Activated CD4-positive, alpha-beta memory T cell treated with anti-CD3 and anti-CD28 coated beads, Interleukin-2, amount 10 ng/mL, durations not matched to agents 7 days and 5 days (primary cell): ENCODE measurements around the gene FOXP4. TPM values are rescaled to one million over a fixed set of nuclear protein-coding genes. Genes with fewer than 3 reads are reported as not detected.

Experiments used
- CTCF ChIA-PET: fragments of 350-600 bp; sonication (Branson Sonifier 250); formaldehyde crosslinking; loops from one replicate; lab custom pipeline; 2021; ENCODE audit warnings: antibody characterized with exemption, inconsistent platforms; lab: Charles Lee
- POLR2A ChIA-PET: fragments of 350-600 bp; sonication (Branson Sonifier 250); formaldehyde crosslinking; loops from one replicate; lab custom pipeline; 2021; ENCODE audit warnings: antibody characterized with exemption; lab: Charles Lee
- DNase-seq: peaks from one replicate; pipeline ENCODE4 v3.0.0-alpha.2; 2020
- H3K27ac Mint-ChIP-seq: one replicate; pipeline ENCODE4 v1.8.0; 2021; ENCODE audit warnings: mild to moderate bottlenecking, mixed read lengths
- H3K27me3 Mint-ChIP-seq: one replicate; pipeline ENCODE4 v1.8.0; 2021; ENCODE audit warnings: mixed read lengths
- H3K36me3 Mint-ChIP-seq: one replicate; pipeline ENCODE4 v1.8.0; 2021; ENCODE audit warnings: low read depth, mixed read lengths
- H3K4me1 Mint-ChIP-seq: one replicate; pipeline ENCODE4 v1.8.0; 2021; ENCODE audit warnings: mixed read lengths
- H3K4me3 Mint-ChIP-seq: one replicate; pipeline ENCODE4 v1.8.0; 2021; ENCODE audit warnings: mild to moderate bottlenecking, mixed read lengths
- H3K9me3 Mint-ChIP-seq: one replicate; pipeline ENCODE4 v1.8.0; 2021; ENCODE audit warnings: mixed read lengths
- total RNA-seq, 2 experiments: library from RNA; stranded (reverse); gene quantifications; one replicate each; pipeline ENCODE4 v1.2.3, GENCODE V29; 2021

The FOXP4 gene
- total RNA-seq, 2 experiments from 2014 or later: 7.9 to 8.5 TPM

GRCh38 chr6:41642090-41642959 lies 96.1 kb downstream of the FOXP4 start:
- no peaks in the 10 kb centered on the region for H3K9me3 Mint-ChIP-seq
- CTCF ChIA-PET: no interaction called here
- DNase-seq: no peak
- POLR2A ChIA-PET: no interaction called here
- peaks cover 55% of the 10 kb centered on the region for H3K27me3 Mint-ChIP-seq
- no peak overlapping the region for H3K27ac Mint-ChIP-seq
- no peaks in the 10 kb centered on the region for H3K36me3 Mint-ChIP-seq
- H3K4me3 Mint-ChIP-seq: no peak overlapping the region
- H3K4me1 Mint-ChIP-seq: peaks cover 5% of the 10 kb centered on the region

GRCh38 chr6:41642960-41643898 lies 97.0 kb downstream of the FOXP4 start:
- H3K27ac Mint-ChIP-seq: no peak overlapping the region
- no peaks in the 10 kb centered on the region for H3K36me3 Mint-ChIP-seq
- no peak overlapping the region for H3K4me3 Mint-ChIP-seq
- H3K4me1 Mint-ChIP-seq: peaks cover 2% of the 10 kb centered on the region
- POLR2A ChIA-PET: no interaction called here
- peaks cover 49% of the 10 kb centered on the region for H3K27me3 Mint-ChIP-seq
- H3K9me3 Mint-ChIP-seq: no peaks in the 10 kb centered on the region
- CTCF ChIA-PET: no interaction called here
- no peak for DNase-seq

GRCh38 chr6:41643899-41644269 lies 97.7 kb downstream of the FOXP4 start:
- Mint-ChIP-seq H3K36me3 (no peaks in the 10 kb centered on the region), H3K27ac (no peak overlapping the region), H3K4me1 (peaks cover 2% of the 10 kb centered on the region), H3K4me3 (no peak overlapping the region), H3K9me3 (no peaks in the 10 kb centered on the region), H3K27me3 (peaks cover 47% of the 10 kb centered on the region)
- DNase-seq: no peak
- ChIA-PET POLR2A (no interaction called here), CTCF (no interaction called here)

GRCh38 chr6:41644297-41644879 lies 98.2 kb downstream of the FOXP4 start:
- POLR2A ChIA-PET: no interaction called here
- H3K27ac Mint-ChIP-seq: no peak overlapping the region
- H3K9me3 Mint-ChIP-seq: no peaks in the 10 kb centered on the region
- H3K36me3 Mint-ChIP-seq: no peaks in the 10 kb centered on the region
- H3K4me3 Mint-ChIP-seq: no peak overlapping the region
- peaks cover 42% of the 10 kb centered on the region for H3K27me3 Mint-ChIP-seq
- no peak for DNase-seq
- CTCF ChIA-PET: no interaction called here
- peaks cover 2% of the 10 kb centered on the region for H3K4me1 Mint-ChIP-seq

- Mint-ChIP-seq H3K36me3 (no peaks in the 10 kb centered on the region), H3K4me1 (no peaks in the 10 kb centered on the region), H3K27me3 (peaks cover 35% of the 10 kb centered on the region), H3K4me3 (no peak overlapping the region), H3K9me3 (no peaks in the 10 kb centered on the region), H3K27ac (no peak overlapping the region)
- CTCF ChIA-PET: no interaction called here
- DNase-seq: no peak
- POLR2A ChIA-PET: no interaction called here
Observed at GRCh38 chr6:41645007-41645618, 98.9 kb downstream of the FOXP4 start.

GRCh38 chr6:41646026-41646795 lies 100.0 kb downstream of the FOXP4 start:
- Mint-ChIP-seq H3K4me3 (no peak overlapping the region), H3K4me1 (no peaks in the 10 kb centered on the region), H3K36me3 (no peaks in the 10 kb centered on the region), H3K27ac (no peak overlapping the region), H3K9me3 (no peaks in the 10 kb centered on the region), H3K27me3 (peaks cover 26% of the 10 kb centered on the region)
- CTCF ChIA-PET: interaction anchor here (0.9 kb wide), 1 partner anchor 37 kb away, joined by 4 read pairs; no protein-coding TSS in a partner anchor
- POLR2A ChIA-PET: no interaction called here
- no peak for DNase-seq

GRCh38 chr6:41647061-41647511 lies 100.9 kb downstream of the FOXP4 start:
- H3K9me3 Mint-ChIP-seq: no peaks in the 10 kb centered on the region
- H3K27me3 Mint-ChIP-seq: peaks cover 17% of the 10 kb centered on the region
- H3K4me3 Mint-ChIP-seq: no peak overlapping the region
- H3K4me1 Mint-ChIP-seq: no peaks in the 10 kb centered on the region
- DNase-seq: no peak
- CTCF ChIA-PET: interaction anchor here (0.8 to 0.9 kb wide), 2 partner anchors 36 to 42 kb away, joined by 4 to 8 read pairs; no protein-coding TSS in a partner anchor
- POLR2A ChIA-PET: no interaction called here
- no peak overlapping the region for H3K27ac Mint-ChIP-seq
- no peaks in the 10 kb centered on the region for H3K36me3 Mint-ChIP-seq

GRCh38 chr6:41648070-41648585 lies 101.9 kb downstream of the FOXP4 start:
- Mint-ChIP-seq H3K9me3 (no peaks in the 10 kb centered on the region), H3K27me3 (peaks cover 10% of the 10 kb centered on the region), H3K27ac (no peak overlapping the region), H3K4me1 (no peaks in the 10 kb centered on the region), H3K36me3 (no peaks in the 10 kb centered on the region), H3K4me3 (no peak overlapping the region)
- POLR2A ChIA-PET: no interaction called here
- no peak for DNase-seq
- CTCF ChIA-PET: interaction anchor here (0.8 to 1.4 kb wide), 2 partner anchors 35 to 41 kb away, joined by 3 to 8 read pairs; no protein-coding TSS in a partner anchor

GRCh38 chr6:41648921-41649320 lies 102.7 kb downstream of the FOXP4 start:
- DNase-seq: no peak
- no peaks in the 10 kb centered on the region for H3K9me3 Mint-ChIP-seq
- peaks cover 10% of the 10 kb centered on the region for H3K27me3 Mint-ChIP-seq
- no peaks in the 10 kb centered on the region for H3K36me3 Mint-ChIP-seq
- no peak overlapping the region for H3K27ac Mint-ChIP-seq
- H3K4me3 Mint-ChIP-seq: no peak overlapping the region
- POLR2A ChIA-PET: no interaction called here
- H3K4me1 Mint-ChIP-seq: no peaks in the 10 kb centered on the region
- CTCF ChIA-PET: no interaction called here

GRCh38 chr6:41649596-41649995 lies 103.4 kb downstream of the FOXP4 start:
- no peak for DNase-seq
- Mint-ChIP-seq H3K27me3 (peaks cover 8% of the 10 kb centered on the region), H3K9me3 (no peaks in the 10 kb centered on the region), H3K4me3 (no peak overlapping the region), H3K27ac (no peak overlapping the region), H3K4me1 (no peaks in the 10 kb centered on the region), H3K36me3 (no peaks in the 10 kb centered on the region)
- ChIA-PET CTCF (no interaction called here), POLR2A (no interaction called here)

GRCh38 chr6:41650120-41650519 lies 103.9 kb downstream of the FOXP4 start:
- H3K4me3 Mint-ChIP-seq: no peak overlapping the region
- no peak for DNase-seq
- H3K27ac Mint-ChIP-seq: no peak overlapping the region
- peaks cover 6% of the 10 kb centered on the region for H3K27me3 Mint-ChIP-seq
- ChIA-PET CTCF (no interaction called here), POLR2A (no interaction called here)
- H3K9me3 Mint-ChIP-seq: no peaks in the 10 kb centered on the region
- no peaks in the 10 kb centered on the region for H3K36me3 Mint-ChIP-seq
- no peaks in the 10 kb centered on the region for H3K4me1 Mint-ChIP-seq
